ENCODE results near the gene PRPF40A. TPM values are rescaled to one million over a fixed set of nuclear protein-coding genes. Genes with fewer than 3 reads are reported as not detected.

PRPF40A gene
- total RNA-seq, 1 donor from 2014 or later: 126 TPM

DNA sequence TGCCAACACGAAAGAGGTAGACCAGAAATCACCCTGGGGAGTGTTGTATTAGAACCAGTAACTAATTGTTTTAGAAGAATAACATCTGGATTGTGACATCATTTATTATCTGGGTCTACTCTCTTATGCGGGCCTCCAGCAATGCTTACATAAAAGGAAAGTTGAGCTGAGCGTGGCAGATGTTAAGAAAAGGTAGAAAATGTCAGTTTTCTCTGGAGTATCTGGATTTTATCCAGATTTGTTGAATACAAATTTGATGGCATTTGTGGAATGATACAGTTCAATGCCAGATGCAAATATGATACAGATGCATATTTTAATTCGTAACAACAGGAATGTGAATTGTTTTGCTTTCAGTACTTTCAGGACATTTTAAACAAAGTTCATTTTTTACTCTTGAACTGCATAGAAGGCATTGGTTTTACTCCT, 90.3 kb downstream of the PRPF40A start:
- Histone ChIP-seq H3K4me3 (ENCODE audit: low read depth, low read length) (no peak overlapping the region), H3K36me3 (ENCODE audit: control insufficient read depth, insufficient read depth, low read length) (peaks cover 6% of the 10 kb centered on the region), H3K27me3 (ENCODE audit: control insufficient read depth, insufficient read depth, low read length) (no peaks in the 10 kb centered on the region)
- no peak for DNase-seq (ENCODE audit: low read depth)
- TF ChIP-seq, protein P1, sequence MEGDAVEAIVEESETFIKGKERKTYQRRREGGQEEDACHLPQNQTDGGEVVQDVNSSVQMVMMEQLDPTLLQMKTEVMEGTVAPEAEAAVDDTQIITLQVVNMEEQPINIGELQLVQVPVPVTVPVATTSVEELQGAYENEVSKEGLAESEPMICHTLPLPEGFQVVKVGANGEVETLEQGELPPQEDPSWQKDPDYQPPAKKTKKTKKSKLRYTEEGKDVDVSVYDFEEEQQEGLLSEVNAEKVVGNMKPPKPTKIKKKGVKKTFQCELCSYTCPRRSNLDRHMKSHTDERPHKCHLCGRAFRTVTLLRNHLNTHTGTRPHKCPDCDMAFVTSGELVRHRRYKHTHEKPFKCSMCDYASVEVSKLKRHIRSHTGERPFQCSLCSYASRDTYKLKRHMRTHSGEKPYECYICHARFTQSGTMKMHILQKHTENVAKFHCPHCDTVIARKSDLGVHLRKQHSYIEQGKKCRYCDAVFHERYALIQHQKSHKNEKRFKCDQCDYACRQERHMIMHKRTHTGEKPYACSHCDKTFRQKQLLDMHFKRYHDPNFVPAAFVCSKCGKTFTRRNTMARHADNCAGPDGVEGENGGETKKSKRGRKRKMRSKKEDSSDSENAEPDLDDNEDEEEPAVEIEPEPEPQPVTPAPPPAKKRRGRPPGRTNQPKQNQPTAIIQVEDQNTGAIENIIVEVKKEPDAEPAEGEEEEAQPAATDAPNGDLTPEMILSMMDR (IDR thresholded peaks at IDR 0.05; ENCODE audit: insufficient read depth, low read length, poor library complexity, severe bottlenecking): no peak

DNA sequence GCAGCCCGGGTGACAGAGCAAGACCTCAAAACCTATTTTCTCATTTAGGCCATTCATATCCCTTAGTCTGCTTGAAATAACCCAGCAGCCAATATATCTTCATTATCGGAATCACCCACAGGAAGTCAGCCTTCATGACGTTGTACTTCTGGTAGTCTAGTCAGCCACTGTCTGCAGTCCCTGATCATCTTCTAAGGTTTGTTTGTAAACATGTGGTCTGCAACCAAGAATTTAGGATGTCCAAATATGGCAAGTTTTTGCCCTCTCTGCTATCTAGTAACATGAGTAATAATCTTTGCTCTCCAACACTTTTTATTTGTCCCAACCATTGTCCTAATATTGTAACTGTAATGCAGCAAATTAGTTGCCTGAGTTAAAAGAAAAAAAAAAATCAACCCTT, 92.5 kb downstream of the PRPF40A start:
- DNase-seq (ENCODE audit: low read depth): no peak
- Histone ChIP-seq H3K4me3 (ENCODE audit: low read depth, low read length) (no peak overlapping the region), H3K36me3 (ENCODE audit: control insufficient read depth, insufficient read depth, low read length) (peaks cover 8% of the 10 kb centered on the region), H3K27me3 (ENCODE audit: control insufficient read depth, insufficient read depth, low read length) (no peaks in the 10 kb centered on the region)
- TF ChIP-seq, protein P1 (IDR thresholded peaks at IDR 0.05; ENCODE audit: insufficient read depth, low read length, poor library complexity, severe bottlenecking): no peak

- H3K27me3 ChIP-seq (ENCODE audit: control insufficient read depth, insufficient read depth, low read length): no peaks in the 10 kb centered on the region
- DNase-seq (ENCODE audit: low read depth): no peak
- peaks cover 8% of the 10 kb centered on the region for H3K36me3 ChIP-seq (ENCODE audit: control insufficient read depth, insufficient read depth, low read length)
- TF ChIP-seq, protein P1 (IDR thresholded peaks at IDR 0.05; ENCODE audit: insufficient read depth, low read length, poor library complexity, severe bottlenecking): no peak
- no peak overlapping the region for H3K4me3 ChIP-seq (ENCODE audit: low read depth, low read length)
These were observed 93.5 kb downstream of the PRPF40A start for GRCh38 chr2:152623775-152624174.

DNA sequence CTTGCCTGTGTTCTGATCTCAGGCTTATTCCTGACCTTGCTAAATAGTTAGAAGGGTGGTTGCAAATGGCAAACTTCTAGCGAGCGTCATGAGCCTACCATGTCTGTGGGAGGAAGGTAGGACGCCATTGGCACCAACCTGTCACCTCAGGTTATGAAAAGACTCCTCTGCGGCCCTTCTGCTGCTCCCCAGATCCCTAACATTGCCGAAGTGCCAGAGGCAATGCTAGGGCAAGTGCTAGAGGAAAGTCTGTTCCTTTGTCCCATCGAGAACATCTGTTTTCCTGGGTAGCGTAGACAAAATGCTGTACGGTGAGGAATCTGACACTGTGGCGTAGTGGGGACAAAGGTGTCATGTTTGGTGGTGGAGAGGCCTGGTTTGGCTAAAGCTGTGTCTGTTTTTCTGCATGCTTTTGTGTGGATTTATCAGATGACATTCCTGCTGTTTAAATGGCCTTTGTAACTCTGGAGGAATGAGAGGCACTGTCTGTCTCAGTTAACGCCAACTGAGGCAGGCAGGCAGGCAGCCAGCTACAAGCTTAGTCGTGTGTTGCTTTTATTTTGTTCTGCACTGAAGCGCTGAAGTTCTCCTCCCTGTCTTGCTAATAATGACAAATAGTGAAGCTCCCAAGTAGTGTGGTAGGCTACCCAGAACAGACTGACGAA, 94.1 kb downstream of the PRPF40A start:
- DNase-seq (ENCODE audit: low read depth): no peak
- H3K27me3 ChIP-seq (ENCODE audit: control insufficient read depth, insufficient read depth, low read length): no peaks in the 10 kb centered on the region
- H3K36me3 ChIP-seq (ENCODE audit: control insufficient read depth, insufficient read depth, low read length): peaks cover 7% of the 10 kb centered on the region
- TF ChIP-seq, protein P1 (IDR thresholded peaks at IDR 0.05; ENCODE audit: insufficient read depth, low read length, poor library complexity, severe bottlenecking): no peak
- H3K4me3 ChIP-seq (ENCODE audit: low read depth, low read length): no peak overlapping the region

DNA sequence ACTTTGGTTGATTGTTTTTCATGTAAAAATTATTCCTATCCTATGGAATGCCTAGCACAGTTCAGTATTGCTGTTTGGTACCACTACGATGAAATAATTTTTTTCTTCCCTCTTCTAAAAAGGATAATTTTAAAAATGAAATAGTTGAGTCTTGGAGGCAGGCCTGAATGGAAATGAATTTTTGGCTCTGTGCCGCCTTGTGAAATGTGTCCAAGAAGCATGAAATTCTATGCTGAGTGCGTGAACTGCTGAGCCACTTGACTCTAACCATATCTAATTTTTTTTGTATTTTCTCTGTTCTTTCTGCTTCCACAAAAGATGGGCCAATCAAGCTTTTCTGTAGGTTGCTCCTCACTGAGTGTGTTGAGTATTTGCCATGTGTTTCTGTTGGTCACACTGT, 95.0 kb downstream of the PRPF40A start:
- TF ChIP-seq, protein P1 (IDR thresholded peaks at IDR 0.05; ENCODE audit: insufficient read depth, low read length, poor library complexity, severe bottlenecking): no peak
- DNase-seq (ENCODE audit: low read depth): no peak
- H3K27me3 ChIP-seq (ENCODE audit: control insufficient read depth, insufficient read depth, low read length): no peaks in the 10 kb centered on the region
- H3K4me3 ChIP-seq (ENCODE audit: low read depth, low read length): no peak overlapping the region
- peaks cover 4% of the 10 kb centered on the region for H3K36me3 ChIP-seq (ENCODE audit: control insufficient read depth, insufficient read depth, low read length)

GRCh38 chr2:152620985-152621384, 96.3 kb downstream of the PRPF40A start:
- no peak for DNase-seq (ENCODE audit: low read depth)
- no peak overlapping the region for H3K4me3 ChIP-seq (ENCODE audit: low read depth, low read length)
- TF ChIP-seq, protein P1 (IDR thresholded peaks at IDR 0.05; ENCODE audit: insufficient read depth, low read length, poor library complexity, severe bottlenecking): no peak
- H3K27me3 ChIP-seq (ENCODE audit: control insufficient read depth, insufficient read depth, low read length): no peaks in the 10 kb centered on the region
- peaks cover 3% of the 10 kb centered on the region for H3K36me3 ChIP-seq (ENCODE audit: control insufficient read depth, insufficient read depth, low read length)

Data from kidney epithelial cell (primary cell).